NT2/D1 (cell line): ENCODE measurements around the gene EIF1.

ENCODE experiments used
- YY1 ChIP-seq: IDR thresholded peaks from 2 replicates; pipeline ENCODE4 v1.6.1; 2011; ENCODE audit not compliant: insufficient read length, insufficient read depth
- ZNF274 ChIP-seq: IDR thresholded peaks from 2 replicates; pipeline ENCODE4 v1.6.1; 2011; ENCODE audit warnings: mild to moderate bottlenecking, low read depth, low read length

GRCh38 chr17:41741709-41742108 lies 53.0 kb downstream of the EIF1 start:
- TF ChIP-seq YY1 (no peak), ZNF274 (no peak)
